Erythroblast (primary cell): Measurements from ENCODE around the gene SMKR1.
"Not testable (repeated sequence)": the region's sequence is repeated elsewhere in the genome, so short reads cannot be mapped to it uniquely, and the experiment has no call there.

ENCODE experiments used
- DNase-seq, 2 experiments: peaks; one replicate each; lab custom pipeline; 2025; lab: John Stamatoyannopoulos, UW
- GATA1 ChIP-seq: IDR thresholded peaks from 2 replicates; pipeline ENCODE4 v1.6.1; 2011; ENCODE audit warnings: low read depth, mild to moderate bottlenecking, control low read depth, low read length, moderate library complexity
- POLR2A ChIP-seq: IDR thresholded peaks from 2 replicates; pipeline ENCODE4 v1.6.1; 2011; ENCODE audit warnings: mild to moderate bottlenecking, low read length

Gene SMKR1

GRCh38 chr7:129468547-129468946 lies 33.8 kb upstream of the SMKR1 start:
- TF ChIP-seq GATA1 (no peak), POLR2A (no peak)
- no peak for DNase-seq

GRCh38 chr7:129469930-129470329 lies 32.4 kb upstream of the SMKR1 start:
- TF ChIP-seq POLR2A (no peak), GATA1 (no peak)
- DNase-seq: no peak

GRCh38 chr7:129470411-129470810 lies 31.9 kb upstream of the SMKR1 start:
- TF ChIP-seq POLR2A (no peak), GATA1 (no peak)

GRCh38 chr7:129471402-129471827 lies 30.9 kb upstream of the SMKR1 start:
- TF ChIP-seq GATA1: no peak
- no peak for TF ChIP-seq POLR2A
- DNase-seq: peak in 1 of 2 experiments; percentile 24

More at GRCh38 chr7:129470411-129470810, 31.9 kb upstream of the SMKR1 start:
- DNase-seq: no peak

GRCh38 chr7:129475931-129476330 lies 26.4 kb upstream of the SMKR1 start:
- not testable (repeated sequence) for DNase-seq

GRCh38 chr7:129476398-129476797 lies 25.9 kb upstream of the SMKR1 start:
- not testable (repeated sequence) for DNase-seq

- DNase-seq: no peak
- TF ChIP-seq GATA1 (no peak), POLR2A (no peak)
These were observed 22.5 kb upstream of the SMKR1 start for GRCh38 chr7:129479831-129480230.

- no peak for DNase-seq
- no peak for TF ChIP-seq POLR2A
These were observed 21.5 kb upstream of the SMKR1 start for GRCh38 chr7:129480674-129481363.

GRCh38 chr7:129481376-129481775 lies 21.0 kb upstream of the SMKR1 start:
- DNase-seq: not testable (repeated sequence)

GRCh38 chr7:129482781-129483180 lies 19.6 kb upstream of the SMKR1 start:
- TF ChIP-seq POLR2A (no peak), GATA1 (no peak)
- no peak for DNase-seq

GRCh38 chr7:129489491-129489890 lies 12.8 kb upstream of the SMKR1 start:
- TF ChIP-seq POLR2A (no peak), GATA1 (no peak)
- DNase-seq: no peak

GRCh38 chr7:129492391-129492790 lies 9.9 kb upstream of the SMKR1 start:
- TF ChIP-seq POLR2A (no peak), GATA1 (no peak)
- no peak for DNase-seq

GRCh38 chr7:129493555-129493954 lies 8.8 kb upstream of the SMKR1 start:
- no peak for TF ChIP-seq POLR2A
- no peak for TF ChIP-seq GATA1
- no peak for DNase-seq

GRCh38 chr7:129494041-129494440 lies 8.3 kb upstream of the SMKR1 start:
- DNase-seq: no peak
- TF ChIP-seq POLR2A (no peak), GATA1 (no peak)

GRCh38 chr7:129495987-129496386 lies 6.3 kb upstream of the SMKR1 start:
- DNase-seq: no peak
- TF ChIP-seq GATA1 (no peak), POLR2A (no peak)

GRCh38 chr7:129496653-129497052 lies 5.7 kb upstream of the SMKR1 start:
- no peak for DNase-seq
- TF ChIP-seq GATA1: no peak
